Stimulated activated CD4-positive, alpha-beta T cell treated with anti-CD3 and anti-CD28 coated beads, Interleukin-2, amount 100 ng/mL, for 48 hours (primary cell): Measurements from ENCODE around the gene MRPL27.
"Not testable (repeated sequence)": the region's sequence is repeated elsewhere in the genome, so short reads cannot be mapped to it uniquely, and the experiment has no call there.

Source experiments
- DNase-seq, 2 donors: peaks; one replicate each; pipeline ENCODE4 v3.0.0-alpha.2; 2020

The MRPL27 gene

DNA sequence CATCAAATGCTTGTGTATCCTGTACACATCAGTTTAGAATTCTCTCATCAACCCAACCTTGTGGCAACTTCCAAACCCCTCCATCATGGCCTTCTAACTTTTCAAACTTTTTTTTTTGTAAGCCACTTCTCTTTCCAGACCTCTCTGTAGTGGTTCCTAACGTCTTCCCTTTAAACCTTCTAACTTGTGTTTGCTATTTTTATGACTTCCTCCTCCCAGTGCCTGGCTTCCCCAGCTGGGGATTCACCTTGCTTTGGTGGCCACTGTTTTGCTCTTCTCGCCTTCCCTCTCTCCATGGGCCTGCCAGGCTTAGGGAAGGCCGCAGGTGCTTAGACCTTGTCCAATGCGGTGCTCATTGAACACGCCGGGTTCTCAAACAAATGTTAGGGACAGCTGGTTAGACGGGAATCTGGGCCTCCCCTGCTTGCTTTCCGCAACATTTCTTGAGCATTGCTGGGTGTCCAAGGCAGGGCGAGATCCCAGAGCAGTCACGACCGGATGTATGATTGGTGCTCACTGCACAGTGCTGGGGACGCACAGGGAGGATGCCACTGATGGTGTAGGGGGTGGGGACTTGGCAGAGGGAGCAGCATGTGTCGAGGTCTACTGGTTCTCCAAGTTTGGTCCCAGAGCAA lies 28.1 kb downstream of the MRPL27 start:
- DNase-seq = no peak

DNA sequence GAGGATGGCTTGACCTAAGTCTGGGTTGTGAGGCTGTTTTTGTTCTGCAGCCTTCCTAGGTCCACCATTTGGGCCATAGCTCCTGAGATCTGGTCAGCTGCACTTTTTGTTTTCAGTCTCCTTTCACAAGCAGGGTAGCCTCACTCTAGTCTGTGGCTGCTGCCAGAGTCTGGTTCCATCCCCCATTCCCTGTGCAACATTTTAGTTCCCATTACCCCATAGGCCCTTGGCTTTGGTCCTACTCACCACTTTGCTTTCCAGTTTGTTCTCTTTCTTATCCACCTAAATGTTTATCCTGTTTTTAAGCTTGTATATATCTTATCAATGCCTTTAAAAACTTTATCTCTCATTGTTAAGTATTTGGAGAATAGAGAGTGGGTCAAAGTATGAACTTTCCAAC lies 33.6 kb downstream of the MRPL27 start:
- DNase-seq = no peak

DNA sequence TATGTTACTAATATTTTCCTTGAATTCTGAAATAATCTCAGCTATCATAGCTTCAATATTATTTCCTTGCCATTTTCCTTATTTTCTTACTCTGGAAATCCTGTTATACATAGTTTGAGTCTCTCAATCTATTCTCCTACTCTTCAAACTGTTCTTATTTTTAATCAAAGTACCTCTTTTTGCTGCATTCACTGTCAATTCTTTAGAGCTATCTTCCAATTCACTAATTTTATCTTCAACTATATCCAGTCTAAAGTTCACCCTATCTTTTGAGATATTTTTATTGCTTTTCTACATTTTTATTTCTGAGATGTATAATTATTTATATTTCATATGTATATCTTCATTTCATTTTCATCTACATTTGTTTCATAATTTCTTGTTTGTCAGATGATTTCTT lies 34.3 kb downstream of the MRPL27 start:
- DNase-seq = no peak

DNA sequence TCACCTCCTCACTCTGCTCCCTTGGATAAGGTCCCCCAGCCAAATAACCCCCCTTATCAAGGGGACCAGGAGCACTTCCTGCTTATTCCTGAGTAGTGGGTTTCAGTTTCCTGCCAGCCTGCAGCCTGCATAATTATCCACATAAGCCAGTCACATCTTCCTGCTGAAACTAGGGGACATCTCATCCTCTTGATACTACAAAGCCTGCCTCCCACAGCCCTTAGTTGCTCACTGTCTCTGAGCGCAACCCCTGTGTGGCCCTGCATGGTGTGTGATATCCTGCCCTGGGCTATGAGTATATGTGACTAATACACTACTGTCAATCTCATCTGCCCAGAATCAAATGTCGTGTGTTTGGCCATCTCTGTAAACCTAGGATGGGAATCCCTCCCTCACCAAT lies 35.0 kb downstream of the MRPL27 start:
- DNase-seq = no peak

DNA sequence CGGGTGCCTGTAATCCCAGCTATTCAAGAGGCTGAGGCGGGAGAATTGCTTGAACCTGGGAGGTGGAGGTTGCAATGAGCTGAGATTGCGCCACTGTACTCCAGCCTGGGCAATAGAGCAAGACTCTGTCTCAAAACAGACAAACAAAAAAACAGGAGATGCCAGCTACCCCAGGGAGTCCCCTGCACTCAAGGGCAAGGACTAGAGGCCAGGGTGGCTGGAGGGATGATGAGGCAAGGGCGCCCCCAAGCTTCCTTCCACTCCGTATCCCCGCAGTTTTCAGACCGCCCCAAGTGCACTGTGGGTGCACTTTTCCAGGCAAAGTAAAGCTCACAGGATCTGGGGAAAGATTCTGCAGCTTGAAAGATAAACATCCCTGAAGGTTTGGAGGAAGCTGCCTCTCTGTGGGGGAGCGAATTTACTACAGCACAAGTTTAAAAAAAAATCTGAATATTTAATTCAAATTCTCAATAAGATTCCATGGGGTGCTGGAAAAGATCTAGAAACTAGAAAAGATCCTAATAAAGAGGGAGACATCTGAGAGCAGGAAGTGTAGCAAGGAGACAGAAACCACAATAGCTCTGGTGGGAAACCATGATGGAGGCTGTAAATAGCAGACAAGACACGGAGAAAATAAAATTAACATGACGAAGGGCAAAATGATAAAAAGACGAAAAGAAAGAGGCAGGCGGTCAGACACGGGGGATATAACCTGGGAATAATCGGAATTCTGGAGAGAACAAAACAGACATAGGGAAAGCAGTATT lies 39.5 kb downstream of the MRPL27 start:
- not testable (repeated sequence) for DNase-seq

DNA sequence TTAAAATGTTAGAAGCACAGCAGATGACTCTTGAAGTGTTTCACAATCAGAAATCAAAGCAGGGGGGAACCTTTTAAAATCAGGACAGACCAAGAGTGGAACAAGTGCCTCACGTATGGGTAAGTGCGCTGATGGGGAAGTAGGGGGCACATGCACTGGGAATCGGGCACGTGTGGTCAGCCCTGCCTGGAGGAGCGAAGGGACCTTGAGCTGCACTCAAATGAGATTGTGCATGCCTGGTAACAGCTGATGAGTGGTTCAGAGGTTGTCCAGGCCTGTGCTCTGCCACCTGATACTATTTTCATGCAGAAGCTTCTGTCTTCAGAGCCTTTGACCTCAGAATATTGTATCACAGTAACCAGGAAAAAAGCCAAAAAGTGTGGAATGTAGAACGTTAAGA lies 40.8 kb downstream of the MRPL27 start:
- DNase-seq = no peak

DNA sequence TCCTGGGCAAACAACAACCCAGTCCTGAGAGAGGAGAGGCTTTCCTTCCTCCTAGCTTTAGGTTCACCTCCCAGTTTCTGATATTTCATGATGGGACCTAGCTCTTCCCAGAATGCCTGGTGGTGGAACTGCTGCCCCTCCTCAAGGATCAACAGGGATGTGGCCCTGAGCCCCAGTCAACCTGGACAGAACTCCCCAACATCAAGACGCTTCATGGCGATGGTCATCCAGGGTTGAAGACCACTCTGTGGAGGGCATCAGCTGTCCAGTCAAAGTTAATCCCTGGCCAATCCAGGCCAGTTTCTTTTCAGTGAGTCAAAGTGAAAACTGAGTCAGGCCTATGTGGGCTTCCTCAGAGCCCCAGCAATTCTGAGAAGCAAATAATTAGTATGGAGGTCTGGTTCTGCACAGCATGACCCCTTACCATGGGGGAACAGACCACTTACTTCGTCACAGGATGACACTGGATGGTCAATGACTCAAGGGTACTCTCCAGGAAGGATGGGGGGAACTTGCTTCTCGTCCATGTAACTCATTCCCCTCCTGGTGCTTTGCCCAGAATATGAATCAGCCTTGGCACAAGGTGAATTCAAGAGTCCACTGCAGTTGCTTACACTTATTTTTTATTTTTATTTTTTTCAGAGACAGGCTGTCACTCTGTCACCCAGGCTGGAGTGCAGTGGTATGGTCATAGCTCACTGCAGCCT lies 41.7 kb downstream of the MRPL27 start:
- no peak for DNase-seq

DNA sequence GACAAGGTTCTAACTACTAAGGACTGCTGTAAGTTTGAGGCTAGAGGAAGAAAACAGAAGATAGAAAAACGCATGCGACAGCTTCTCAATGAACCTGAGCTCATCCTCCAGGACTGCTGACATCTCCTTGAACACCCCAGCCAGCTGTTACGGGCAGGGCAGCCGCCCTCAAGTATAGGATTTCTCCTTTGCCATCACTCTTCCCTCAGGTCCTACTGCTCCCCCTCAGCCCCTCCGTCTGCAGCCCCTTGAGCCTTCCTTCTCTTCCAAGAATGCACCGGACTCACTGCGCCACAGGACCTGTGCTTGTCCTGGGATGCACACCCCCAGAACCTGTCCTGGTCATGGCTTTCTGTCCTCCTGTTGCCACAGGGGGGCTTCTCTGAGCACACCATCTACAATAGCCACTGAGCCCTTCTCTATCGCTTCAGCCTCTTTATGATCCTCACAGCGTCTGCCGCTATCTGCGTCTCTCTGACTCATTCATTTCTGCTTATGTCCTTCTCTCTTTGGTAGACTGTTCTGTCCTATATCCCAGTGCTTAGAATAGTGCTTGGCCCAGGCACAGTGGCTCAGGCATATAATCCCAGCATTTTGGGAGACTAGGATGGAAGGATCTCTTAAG lies 42.7 kb downstream of the MRPL27 start:
- no peak for DNase-seq

DNA sequence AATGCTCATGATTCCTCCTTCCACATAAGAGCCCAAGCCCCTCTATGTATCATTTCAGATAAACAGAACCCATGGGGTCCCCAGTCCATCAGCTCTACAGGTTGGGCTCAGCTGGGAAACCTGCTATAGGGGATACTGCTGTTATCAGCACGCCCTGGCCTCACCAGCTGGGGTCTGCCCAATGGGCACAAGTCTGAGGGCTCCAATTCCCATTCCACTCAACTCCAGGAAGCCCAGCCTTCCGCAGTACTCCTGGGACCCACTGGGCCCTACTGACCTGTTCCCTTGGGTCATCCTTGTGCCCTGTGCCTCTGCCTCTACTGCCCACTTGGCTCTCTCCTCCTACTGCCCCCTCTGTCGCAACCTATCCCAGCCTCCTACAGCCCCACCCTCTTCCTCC lies 43.3 kb downstream of the MRPL27 start:
- no peak for DNase-seq

DNA sequence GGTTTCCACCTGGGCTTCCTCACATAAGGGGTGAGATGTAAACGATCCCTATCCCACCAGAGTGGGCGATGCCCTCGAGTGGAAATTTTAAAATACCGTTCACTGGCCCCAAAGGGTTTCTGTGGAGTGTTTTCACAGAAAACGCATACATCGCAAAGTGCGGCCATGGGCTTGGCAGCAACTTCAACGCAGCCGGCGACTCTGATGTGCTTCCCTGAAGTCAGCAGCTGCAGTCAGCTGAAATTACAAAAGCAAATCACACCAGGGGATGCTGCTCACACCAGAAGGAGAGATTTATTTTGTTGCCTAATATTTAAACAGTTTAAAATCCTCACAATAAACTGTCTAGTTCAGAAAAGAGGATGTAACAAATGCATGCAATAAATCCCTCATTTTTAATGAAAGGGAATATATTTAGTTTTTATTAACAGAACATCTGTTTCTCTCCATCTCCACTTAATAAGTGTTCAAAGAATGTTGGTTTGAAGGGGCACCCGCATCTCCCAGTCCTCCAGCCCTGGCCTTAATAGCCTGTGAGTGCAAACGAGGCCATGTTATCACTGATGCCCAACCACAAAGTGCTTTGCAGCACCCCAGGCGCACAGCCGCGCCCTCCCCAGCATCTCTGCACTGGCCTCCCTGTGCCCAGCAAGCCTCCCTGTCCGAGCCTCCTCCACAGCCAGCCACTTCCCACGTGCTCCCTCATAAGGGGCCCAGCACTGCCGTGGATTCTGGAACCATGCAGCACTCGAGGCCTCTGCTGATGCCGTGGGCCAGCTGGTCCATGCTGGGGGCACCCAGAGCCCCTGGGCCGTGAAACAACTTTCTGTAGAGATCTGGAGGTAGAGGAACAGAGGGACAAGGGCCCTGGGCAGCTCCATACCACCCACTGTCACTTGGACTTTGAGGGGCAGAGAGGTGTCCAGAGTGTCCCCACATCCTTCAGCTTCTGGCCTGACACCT lies 44.3 kb downstream of the MRPL27 start:
- no peak for DNase-seq

DNA sequence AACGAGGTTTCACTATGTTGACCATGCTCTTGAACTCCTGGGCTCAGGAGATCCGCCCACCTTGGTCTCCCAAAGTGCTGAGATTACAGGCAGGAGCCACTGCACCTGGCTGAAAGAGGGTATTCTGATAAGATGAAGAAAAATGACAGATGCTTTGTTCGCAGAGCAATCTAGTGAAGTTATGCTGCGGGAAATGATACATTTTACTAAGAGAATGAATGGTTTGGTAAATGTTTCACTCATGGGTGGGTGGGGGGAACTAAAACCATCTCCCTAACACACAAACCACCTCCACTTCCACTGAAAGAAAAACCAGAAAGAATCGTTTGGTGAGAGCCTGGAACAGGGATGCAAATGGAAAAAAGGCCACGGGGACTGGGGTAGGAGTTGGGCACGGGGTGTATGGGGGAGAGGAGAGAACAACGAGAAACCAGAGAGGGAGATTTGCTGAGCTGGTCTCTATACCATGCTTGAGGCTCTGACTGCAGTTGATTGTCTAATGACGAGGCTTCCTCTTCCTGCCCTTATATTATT lies 46.1 kb downstream of the MRPL27 start:
- no peak for DNase-seq

DNA sequence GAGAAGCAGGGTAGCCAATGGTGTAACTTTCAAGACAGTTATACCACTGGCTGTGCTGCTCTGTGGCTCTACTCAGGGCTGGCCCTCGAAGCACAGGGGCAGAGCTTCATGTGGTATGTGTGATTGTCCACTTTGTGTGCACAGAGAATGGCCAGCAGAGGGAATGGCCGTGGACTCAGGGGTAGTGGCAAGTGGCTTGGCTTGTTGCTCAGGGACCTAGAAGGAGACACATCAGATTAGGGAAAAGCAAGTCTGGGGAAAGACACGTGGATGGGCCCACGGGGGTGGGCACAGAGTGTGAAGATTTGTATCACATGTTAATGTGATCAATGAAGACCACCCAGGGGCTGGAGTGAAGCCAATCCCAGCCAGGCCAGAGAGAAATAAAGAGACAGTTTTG lies 47.1 kb downstream of the MRPL27 start:
- no peak for DNase-seq

DNA sequence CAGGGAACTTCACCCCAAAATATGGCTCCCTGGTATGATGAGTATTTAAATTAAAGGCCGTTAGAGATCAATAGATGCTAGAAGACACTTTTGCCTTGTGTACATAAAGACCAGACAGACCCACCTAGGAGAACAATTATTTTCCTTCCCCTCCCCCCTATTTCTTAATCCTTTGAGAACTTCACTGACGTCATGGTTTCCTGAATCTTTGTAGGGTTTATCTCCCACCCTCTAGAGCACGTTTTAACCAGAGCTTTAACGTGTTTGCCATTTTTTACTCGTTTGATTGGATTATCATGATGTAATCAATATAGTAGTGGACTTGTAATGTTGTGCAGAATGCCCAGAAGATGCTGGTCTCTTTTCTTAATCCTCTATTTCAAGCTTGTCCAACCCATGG lies 49.9 kb downstream of the MRPL27 start:
- no peak for DNase-seq

DNA sequence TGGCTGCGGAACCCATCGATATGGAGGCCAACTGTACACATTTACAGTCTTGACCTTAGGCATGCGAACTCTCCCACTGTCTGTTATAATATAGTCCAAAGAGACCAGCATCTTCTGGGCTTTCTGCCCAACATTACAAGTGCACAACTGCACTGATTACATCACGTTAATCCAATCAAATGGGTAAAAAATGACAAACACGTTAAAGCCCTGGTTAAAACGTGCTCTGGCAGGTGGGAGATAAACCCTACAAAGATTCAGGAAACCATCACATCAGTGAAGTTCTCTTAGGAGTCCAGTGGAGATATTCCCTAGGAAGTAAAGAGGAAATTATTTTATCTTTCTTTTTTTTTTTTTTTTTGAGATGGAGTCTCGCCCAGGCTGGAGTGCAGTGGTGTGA lies 50.7 kb downstream of the MRPL27 start:
- DNase-seq = no peak

DNA sequence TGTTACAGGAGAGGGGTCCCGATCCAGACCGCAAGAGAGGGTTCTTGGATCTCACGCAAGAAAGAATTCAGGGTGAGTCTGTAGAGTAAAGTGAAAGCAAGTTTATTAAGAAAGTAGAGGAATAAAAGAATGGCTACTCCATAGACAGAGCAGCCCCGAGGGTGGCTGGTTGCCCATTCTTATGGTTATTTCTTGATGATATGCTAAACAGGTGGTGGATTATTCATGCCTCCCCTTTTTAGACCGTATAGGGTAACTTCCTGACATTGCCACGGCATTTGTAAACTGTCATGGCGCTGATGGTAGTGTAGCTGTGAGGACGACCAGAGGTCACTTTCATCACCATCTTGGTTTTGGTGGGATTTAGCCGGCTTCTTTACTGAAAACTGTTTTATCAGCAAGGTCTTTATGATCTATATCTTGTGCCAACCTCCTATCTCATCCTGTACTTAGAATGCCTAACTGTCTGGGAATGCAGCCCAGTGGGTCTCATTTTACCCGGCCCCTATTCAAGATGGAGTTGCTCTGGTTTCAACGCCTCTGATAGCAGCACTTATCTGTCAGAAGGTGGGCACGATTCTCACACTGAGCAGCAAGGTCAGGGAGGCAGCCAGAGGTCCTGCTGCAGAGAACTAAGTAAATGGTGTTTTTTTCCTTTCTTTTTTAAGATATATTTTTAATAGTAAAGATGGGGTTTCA lies 53.5 kb downstream of the MRPL27 start:
- no peak for DNase-seq

DNA sequence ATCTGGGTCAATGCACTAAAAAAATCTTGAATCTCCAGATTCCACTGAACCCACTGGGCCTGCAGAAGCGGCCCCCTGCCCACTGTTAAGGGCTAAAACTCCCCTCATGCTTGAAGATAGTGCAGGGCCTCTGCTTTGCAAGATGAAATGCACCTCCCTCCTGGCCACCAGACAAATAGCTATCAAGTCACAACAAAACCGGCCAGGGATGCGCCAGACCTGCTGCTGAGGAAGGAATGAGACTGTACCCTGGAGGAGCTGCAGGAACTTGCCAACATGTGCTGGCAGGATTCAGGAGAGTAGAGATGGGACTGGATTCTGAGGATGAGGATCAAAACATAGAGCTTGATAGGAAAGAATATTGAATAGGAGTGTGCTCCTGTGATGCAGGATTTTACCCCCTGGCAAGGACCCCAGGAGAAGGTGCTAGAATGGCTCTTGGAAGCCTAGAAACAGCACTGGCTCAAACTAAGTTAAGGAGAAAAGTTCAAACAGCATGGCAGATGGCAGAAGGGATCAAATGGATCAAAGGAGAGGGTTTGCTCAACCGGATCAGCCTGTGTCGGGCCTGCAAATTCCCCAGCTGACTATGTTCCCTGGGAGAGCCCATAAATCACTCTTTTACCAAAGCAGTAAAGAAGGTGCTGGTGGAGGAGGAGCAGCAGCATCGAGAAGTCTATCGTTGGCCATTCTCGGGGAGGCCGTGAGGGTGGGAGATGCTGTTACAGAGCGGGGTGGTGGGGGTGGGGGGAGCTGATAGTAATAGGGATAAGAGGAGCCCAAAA lies 54.3 kb downstream of the MRPL27 start:
- DNase-seq = no peak
